ENCODE data around the gene KRTAP12-3.
"Not testable (repeated sequence)": the region's sequence is repeated elsewhere in the genome, so short reads cannot be mapped to it uniquely, and the experiment has no call there.

Gene KRTAP12-3

DNA sequence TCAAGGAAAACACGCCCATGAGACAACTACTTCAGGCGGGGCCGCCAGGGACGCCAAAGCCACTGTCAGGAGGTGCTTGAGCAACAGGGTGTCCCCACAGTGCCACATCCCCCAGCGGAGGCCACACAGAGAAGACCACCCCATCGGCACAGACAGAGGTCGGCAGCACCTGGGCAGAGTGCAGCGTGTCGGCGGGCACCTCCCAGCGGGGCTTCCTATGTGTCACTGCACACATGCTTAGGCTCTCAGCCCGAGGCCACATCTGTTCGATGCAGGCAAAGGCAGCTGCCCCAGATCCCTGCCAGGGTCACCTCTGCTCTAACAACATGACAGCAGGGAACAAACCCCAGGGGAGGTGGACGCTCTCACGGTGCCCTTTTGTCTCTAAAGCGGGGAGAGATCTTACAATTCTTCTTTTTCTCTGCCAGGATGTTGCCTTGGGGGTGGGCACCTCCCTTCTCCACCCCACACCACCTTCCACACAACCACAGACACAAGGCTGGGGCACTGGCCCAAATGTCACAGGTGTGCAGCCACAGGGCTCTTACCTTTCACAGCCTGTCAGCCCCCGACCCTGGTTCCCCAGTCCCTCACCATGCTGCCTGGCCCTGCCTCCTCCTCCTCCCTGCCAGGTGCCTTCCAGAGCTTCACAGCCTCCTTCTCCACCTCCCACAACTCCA, 41.7 kb upstream of the KRTAP12-3 start:
- Histone ChIP-seq H3K27me3 (ENCODE audit: control insufficient read depth, insufficient read depth, low read length) (no peaks in the 10 kb centered on the region), H3K36me3 (ENCODE audit: control insufficient read depth, low read depth, low read length) (no peaks in the 10 kb centered on the region), H3K9ac (ENCODE audit: low read length) (no peak overlapping the region), H3K9me3 (ENCODE audit: control insufficient read depth, low read depth, low read length) (peaks cover 4% of the 10 kb centered on the region), H3K4me1 (ENCODE audit: control insufficient read depth, low read depth, low read length) (no peaks in the 10 kb centered on the region), H3K4me3 (ENCODE audit: low read length) (no peak overlapping the region), H3K27ac (ENCODE audit: low read length) (no peak overlapping the region)

DNA sequence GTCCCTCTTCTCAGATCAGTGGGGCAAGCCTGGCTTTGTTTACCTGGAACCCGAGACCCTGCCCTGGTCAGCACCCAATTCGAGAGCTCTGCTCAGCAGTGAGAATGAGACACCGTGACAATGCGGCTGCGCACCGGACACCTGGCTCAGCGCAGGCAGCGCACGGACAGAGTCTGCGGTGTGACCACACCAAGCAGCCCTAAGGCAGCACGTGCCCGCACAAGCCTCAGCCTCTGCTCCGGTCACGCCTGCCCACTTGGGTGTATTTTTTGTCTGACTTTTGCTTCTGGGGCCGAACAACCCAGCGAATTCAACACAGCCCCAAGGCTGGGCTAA, 41.2 kb upstream of the KRTAP12-3 start:
- no peaks in the 10 kb centered on the region for H3K27me3 ChIP-seq (ENCODE audit: control insufficient read depth, insufficient read depth, low read length)
- no peaks in the 10 kb centered on the region for H3K4me1 ChIP-seq (ENCODE audit: control insufficient read depth, low read depth, low read length)
- H3K9me3 ChIP-seq (ENCODE audit: control insufficient read depth, low read depth, low read length): peaks cover 1% of the 10 kb centered on the region
- H3K9ac ChIP-seq (ENCODE audit: low read length): no peak overlapping the region
- H3K4me3 ChIP-seq (ENCODE audit: low read length): no peak overlapping the region
- no peaks in the 10 kb centered on the region for H3K36me3 ChIP-seq (ENCODE audit: control insufficient read depth, low read depth, low read length)
- H3K27ac ChIP-seq (ENCODE audit: low read length): no peak overlapping the region

DNA sequence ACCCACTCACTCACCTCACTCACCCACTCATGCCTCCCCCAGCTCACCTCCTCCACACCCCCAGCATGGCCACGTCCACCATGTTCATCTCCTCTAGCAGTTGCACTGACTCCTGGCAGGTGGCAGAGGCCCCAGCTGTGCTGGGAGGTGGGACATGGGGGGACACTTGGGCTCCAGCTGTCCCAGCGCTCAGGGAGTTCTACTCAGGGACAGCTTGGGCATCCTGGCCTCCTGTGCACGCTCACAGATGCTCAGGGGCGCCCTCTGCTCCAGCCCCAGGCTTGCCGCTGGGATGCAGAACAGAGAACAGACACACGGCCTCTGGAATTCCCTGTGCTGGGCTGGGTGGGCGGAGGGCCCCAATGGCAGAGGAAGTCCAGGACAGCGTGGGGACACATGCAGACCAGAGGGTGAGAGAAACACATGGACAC, 40.6 kb upstream of the KRTAP12-3 start:
- Histone ChIP-seq H3K27ac (ENCODE audit: low read length) (no peak overlapping the region), H3K4me3 (ENCODE audit: low read length) (no peak overlapping the region), H3K9me3 (ENCODE audit: control insufficient read depth, low read depth, low read length) (no peaks in the 10 kb centered on the region), H3K36me3 (ENCODE audit: control insufficient read depth, low read depth, low read length) (no peaks in the 10 kb centered on the region), H3K27me3 (ENCODE audit: control insufficient read depth, insufficient read depth, low read length) (no peaks in the 10 kb centered on the region), H3K9ac (ENCODE audit: low read length) (no peak overlapping the region), H3K4me1 (ENCODE audit: control insufficient read depth, low read depth, low read length) (no peaks in the 10 kb centered on the region)

DNA sequence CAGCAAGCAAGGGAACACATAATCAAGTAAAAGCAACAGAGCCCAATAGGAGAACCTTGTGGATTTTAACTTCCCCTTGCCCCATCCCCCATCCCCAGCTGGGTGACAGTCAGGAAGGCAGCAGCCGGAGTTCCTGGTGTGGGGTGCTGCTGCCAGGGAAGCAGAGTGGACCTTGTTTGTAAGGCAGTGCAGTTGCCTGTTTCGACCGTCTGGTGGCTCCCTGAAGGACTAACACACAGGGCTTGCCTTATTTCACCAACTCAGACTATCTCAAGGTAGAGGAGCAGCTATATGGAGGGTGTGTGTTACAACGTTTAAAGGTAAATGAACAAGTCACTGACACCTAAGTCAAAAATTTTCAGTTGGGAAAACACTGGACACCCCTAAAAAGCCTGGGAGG, 39.2 kb upstream of the KRTAP12-3 start:
- Histone ChIP-seq H3K9ac (ENCODE audit: low read length) (no peak overlapping the region), H3K9me3 (ENCODE audit: control insufficient read depth, low read depth, low read length) (peaks cover 7% of the 10 kb centered on the region), H3K36me3 (ENCODE audit: control insufficient read depth, low read depth, low read length) (no peaks in the 10 kb centered on the region), H3K4me1 (ENCODE audit: control insufficient read depth, low read depth, low read length) (no peaks in the 10 kb centered on the region), H3K27ac (ENCODE audit: low read length) (no peak overlapping the region), H3K4me3 (ENCODE audit: low read length) (no peak overlapping the region), H3K27me3 (ENCODE audit: control insufficient read depth, insufficient read depth, low read length) (no peaks in the 10 kb centered on the region)

DNA sequence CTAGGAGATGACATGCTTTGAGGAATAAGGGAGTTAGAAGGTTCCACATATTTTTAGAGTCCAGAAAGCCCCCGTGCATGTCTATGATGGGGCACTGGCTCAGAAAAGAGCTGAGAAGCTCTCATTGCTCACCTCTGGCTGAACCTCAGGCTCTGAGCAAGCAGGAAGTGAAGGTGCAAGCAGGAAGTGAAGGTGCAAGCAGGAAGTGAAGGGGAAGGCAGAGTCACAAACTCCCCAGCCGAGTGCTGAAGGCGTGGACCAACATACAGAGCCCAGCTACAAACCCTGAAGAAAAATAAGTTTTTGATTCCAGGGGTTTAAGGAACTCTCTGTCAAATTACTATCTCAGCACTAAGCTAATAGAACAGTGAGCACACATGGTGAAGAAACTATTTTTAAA, 38.8 kb upstream of the KRTAP12-3 start:
- no peak overlapping the region for H3K9ac ChIP-seq (ENCODE audit: low read length)
- H3K9me3 ChIP-seq (ENCODE audit: control insufficient read depth, low read depth, low read length): peaks cover 11% of the 10 kb centered on the region
- H3K27ac ChIP-seq (ENCODE audit: low read length): no peak overlapping the region
- H3K36me3 ChIP-seq (ENCODE audit: control insufficient read depth, low read depth, low read length): no peaks in the 10 kb centered on the region
- H3K27me3 ChIP-seq (ENCODE audit: control insufficient read depth, insufficient read depth, low read length): no peaks in the 10 kb centered on the region
- H3K4me3 ChIP-seq (ENCODE audit: low read length): no peak overlapping the region
- no peaks in the 10 kb centered on the region for H3K4me1 ChIP-seq (ENCODE audit: control insufficient read depth, low read depth, low read length)

DNA sequence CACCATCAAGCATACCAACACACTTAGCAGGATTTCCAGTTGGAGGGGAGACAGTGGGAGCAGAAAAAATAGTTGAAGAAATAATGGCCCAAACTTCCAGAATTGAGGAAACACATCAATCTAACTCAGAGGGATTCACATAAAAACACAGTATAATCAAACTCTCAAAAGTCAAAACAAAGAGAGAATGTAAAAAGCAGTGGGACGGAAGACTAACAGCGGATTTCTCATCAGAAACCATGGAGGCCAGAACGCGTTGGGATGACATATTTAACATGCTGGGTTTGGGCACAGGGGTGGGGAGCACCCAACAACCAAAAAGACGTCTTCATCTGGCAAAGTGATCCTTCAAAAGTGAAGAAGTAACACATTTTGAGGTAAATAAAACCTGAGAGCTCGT, 37.8 kb upstream of the KRTAP12-3 start:
- Histone ChIP-seq H3K4me3 (ENCODE audit: low read length) (no peak overlapping the region), H3K9me3 (ENCODE audit: control insufficient read depth, low read depth, low read length) (peaks cover 15% of the 10 kb centered on the region), H3K4me1 (ENCODE audit: control insufficient read depth, low read depth, low read length) (no peaks in the 10 kb centered on the region), H3K27ac (ENCODE audit: low read length) (no peak overlapping the region), H3K27me3 (ENCODE audit: control insufficient read depth, insufficient read depth, low read length) (no peaks in the 10 kb centered on the region), H3K36me3 (ENCODE audit: control insufficient read depth, low read depth, low read length) (no peaks in the 10 kb centered on the region), H3K9ac (ENCODE audit: low read length) (no peak overlapping the region)

DNA sequence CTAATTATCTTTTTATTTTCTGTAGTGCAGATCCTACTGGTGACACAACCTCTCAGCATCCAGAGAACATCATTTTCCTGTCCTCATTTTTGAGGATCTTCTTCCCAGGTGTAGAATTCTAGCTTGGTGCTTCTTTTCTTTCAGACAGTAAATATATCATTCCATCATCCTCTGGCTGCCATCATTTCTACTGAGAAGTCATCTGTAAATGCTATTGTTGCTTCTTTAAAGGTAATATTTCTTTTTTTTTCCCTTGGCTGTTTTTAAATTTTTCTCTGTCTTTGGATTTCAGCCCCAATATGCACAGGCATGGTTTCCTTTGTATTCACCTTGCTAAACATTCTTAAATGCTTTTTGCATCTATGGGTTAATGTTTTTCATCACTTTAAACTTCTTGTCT, 34.2 kb upstream of the KRTAP12-3 start:
- Histone ChIP-seq H3K27ac (ENCODE audit: low read length) (no peak overlapping the region), H3K9ac (ENCODE audit: low read length) (no peak overlapping the region), H3K27me3 (ENCODE audit: control insufficient read depth, insufficient read depth, low read length) (no peaks in the 10 kb centered on the region), H3K4me1 (ENCODE audit: control insufficient read depth, low read depth, low read length) (no peaks in the 10 kb centered on the region), H3K4me3 (ENCODE audit: low read length) (no peak overlapping the region), H3K9me3 (ENCODE audit: control insufficient read depth, low read depth, low read length) (peaks cover 19% of the 10 kb centered on the region), H3K36me3 (ENCODE audit: control insufficient read depth, low read depth, low read length) (no peaks in the 10 kb centered on the region)

DNA sequence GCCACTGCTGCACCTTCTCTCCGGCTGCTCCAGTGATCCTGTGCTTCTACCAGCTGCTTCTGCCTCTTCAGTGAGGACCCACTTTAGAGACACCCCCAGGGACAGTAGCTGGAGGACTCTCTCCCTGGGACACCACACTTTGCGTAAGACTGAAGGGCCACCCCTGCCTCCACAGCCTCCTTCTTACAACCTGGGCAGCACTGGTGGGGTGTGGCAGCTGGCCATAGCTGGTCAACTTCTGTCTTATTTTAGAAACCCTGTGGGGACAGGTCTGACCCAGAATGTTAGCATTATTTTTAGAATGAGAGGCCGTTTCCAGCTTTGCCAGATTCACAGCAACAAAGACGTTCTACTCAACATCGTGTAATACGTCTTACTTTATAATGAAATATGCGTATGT, 32.0 kb upstream of the KRTAP12-3 start:
- Histone ChIP-seq H3K36me3 (ENCODE audit: control insufficient read depth, low read depth, low read length) (no peaks in the 10 kb centered on the region), H3K4me3 (ENCODE audit: low read length) (no peak overlapping the region), H3K9me3 (ENCODE audit: control insufficient read depth, low read depth, low read length) (peaks cover 19% of the 10 kb centered on the region), H3K27ac (ENCODE audit: low read length) (no peak overlapping the region), H3K9ac (ENCODE audit: low read length) (no peak overlapping the region), H3K27me3 (ENCODE audit: control insufficient read depth, insufficient read depth, low read length) (no peaks in the 10 kb centered on the region), H3K4me1 (ENCODE audit: control insufficient read depth, low read depth, low read length) (no peaks in the 10 kb centered on the region)

DNA sequence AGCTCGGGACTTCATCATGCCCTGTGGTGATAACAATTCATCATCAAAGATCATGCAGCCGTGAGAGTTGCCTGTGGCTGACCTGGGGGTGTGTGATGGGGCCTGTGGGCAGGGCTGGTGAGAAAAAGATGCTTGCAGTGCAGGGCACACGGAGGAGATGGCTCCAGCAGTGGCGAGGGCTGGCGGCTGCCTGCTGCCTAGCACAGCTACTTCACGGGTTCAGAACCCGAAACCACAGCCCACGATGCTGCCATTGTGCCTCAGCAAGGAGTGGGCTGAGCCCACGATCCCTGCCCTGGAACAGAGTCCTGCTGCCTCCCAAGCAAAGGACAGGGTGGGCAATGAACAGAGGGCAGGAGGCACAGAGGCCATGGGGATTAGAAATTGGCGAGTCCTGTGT, 31.5 kb upstream of the KRTAP12-3 start:
- peaks cover 19% of the 10 kb centered on the region for H3K9me3 ChIP-seq (ENCODE audit: control insufficient read depth, low read depth, low read length)
- H3K36me3 ChIP-seq (ENCODE audit: control insufficient read depth, low read depth, low read length): no peaks in the 10 kb centered on the region
- no peak overlapping the region for H3K4me3 ChIP-seq (ENCODE audit: low read length)
- H3K4me1 ChIP-seq (ENCODE audit: control insufficient read depth, low read depth, low read length): no peaks in the 10 kb centered on the region
- no peaks in the 10 kb centered on the region for H3K27me3 ChIP-seq (ENCODE audit: control insufficient read depth, insufficient read depth, low read length)
- H3K27ac ChIP-seq (ENCODE audit: low read length): no peak overlapping the region
- H3K9ac ChIP-seq (ENCODE audit: low read length): no peak overlapping the region

DNA sequence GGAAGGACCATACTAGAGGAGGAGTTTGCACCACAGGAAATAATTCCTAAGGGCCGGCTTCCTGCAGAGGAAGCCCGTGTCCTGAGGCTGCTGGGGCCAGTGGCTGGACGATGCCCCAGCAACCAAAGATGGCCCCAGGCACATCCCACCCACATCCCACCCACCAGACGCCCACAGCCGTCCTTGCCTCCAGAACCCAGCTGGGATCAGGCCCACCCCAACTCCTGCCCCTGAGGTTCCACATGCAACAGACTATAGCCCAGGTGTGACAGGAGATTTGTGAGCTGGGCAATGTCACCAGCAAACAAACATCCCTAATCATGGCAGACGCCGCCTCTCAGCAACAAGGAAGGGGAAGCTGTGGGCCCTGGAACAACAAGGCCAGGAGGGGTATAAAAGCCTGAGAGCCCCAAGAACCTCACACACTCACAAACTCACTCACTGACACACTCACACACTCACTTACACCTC, 31.0 kb upstream of the KRTAP12-3 start, which contains the start of gene KRTAP10-9:
Gene KRTAP10-9 (plus strand): TSS at position 421 of the 471 bp plus-strand sequence. CDS start 79 bp downstream, outside the sequence.
- Histone ChIP-seq H3K9ac (ENCODE audit: low read length) (no peak within 1 kb of the TSS), H3K27ac (ENCODE audit: low read length) (no peak within 1 kb of the TSS), H3K36me3 (ENCODE audit: control insufficient read depth, low read depth, low read length) (no peaks in the 10 kb centered on the region), H3K4me3 (ENCODE audit: low read length) (no peak within 1 kb of the TSS), H3K4me1 (ENCODE audit: control insufficient read depth, low read depth, low read length) (no peaks in the 10 kb centered on the region), H3K9me3 (ENCODE audit: control insufficient read depth, low read depth, low read length) (peaks cover 19% of the 10 kb centered on the region), H3K27me3 (ENCODE audit: control insufficient read depth, insufficient read depth, low read length) (no peaks in the 10 kb centered on the region)

DNA sequence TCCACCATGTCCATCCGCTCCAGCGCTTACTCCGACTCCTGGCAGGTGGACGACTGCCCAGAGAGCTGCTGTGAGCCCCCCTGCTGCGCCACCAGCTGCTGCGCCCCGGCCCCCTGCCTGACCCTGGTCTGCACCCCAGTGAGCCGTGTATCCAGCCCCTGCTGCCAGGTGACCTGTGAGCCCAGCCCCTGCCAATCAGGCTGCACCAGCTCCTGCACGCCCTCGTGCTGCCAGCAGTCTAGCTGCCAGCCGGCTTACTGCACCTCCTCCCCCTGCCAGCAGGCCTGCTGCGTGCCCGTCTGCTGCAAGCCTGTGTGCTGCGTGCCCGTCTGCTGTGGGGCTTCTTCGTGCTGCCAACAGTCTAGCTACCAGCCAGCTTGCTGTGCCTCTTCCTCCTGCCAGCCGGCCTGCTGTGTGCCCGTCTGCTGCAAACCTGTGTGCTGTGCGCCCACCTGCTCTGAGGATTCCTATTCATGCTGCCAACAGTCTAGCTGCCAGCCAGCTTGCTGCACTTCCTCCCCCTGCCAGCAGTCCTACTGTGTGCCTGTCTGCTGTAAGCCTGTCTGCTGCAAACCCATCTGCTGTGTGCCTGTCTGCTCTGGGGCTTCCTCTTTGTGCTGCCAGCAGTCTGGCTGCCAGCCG, 30.4 kb upstream of the KRTAP12-3 start:
- not testable (repeated sequence) for H3K27ac ChIP-seq (ENCODE audit: low read length); H3K36me3 ChIP-seq (ENCODE audit: control insufficient read depth, low read depth, low read length); H3K4me1 ChIP-seq (ENCODE audit: control insufficient read depth, low read depth, low read length); H3K27me3 ChIP-seq (ENCODE audit: control insufficient read depth, insufficient read depth, low read length); H3K4me3 ChIP-seq (ENCODE audit: low read length); H3K9ac ChIP-seq (ENCODE audit: low read length)
- peaks cover 19% of the 10 kb centered on the region for H3K9me3 ChIP-seq (ENCODE audit: control insufficient read depth, low read depth, low read length)

DNA sequence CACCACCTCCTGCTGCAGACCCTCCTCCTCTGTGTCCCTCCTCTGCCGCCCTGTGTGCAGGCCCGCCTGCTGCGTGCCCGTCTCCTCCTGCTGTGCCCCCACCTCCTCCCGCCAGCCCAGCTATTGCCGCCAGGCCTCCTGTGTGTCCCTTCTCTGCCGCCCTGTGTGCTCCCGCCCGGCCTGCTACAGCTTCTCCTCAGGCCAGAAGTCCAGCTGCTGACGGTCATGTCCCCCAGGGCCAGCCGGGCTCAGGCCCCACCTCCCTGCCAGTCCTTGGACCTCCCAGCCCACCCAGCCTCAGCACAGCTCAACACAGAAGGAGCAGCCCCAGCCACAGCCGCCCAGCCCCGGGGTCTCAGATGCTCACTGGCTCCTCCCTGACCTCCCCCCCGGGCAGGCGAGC, 29.9 kb upstream of the KRTAP12-3 start:
- H3K9ac ChIP-seq (ENCODE audit: low read length); H3K36me3 ChIP-seq (ENCODE audit: control insufficient read depth, low read depth, low read length); H3K27me3 ChIP-seq (ENCODE audit: control insufficient read depth, insufficient read depth, low read length); H3K4me3 ChIP-seq (ENCODE audit: low read length); H3K27ac ChIP-seq (ENCODE audit: low read length); H3K4me1 ChIP-seq (ENCODE audit: control insufficient read depth, low read depth, low read length): not testable (repeated sequence)
- peaks cover 19% of the 10 kb centered on the region for H3K9me3 ChIP-seq (ENCODE audit: control insufficient read depth, low read depth, low read length)
